Bronchus fibroblast of lung (primary cell): ENCODE measurements around the gene ARIH1. TPM values are rescaled to one million over a fixed set of nuclear protein-coding genes. Genes with fewer than 3 reads are reported as not detected.

Experiments used
- total RNA-seq: library from RNA; depleted of rRNA; stranded (reverse); fragments of >200 nt; gene quantifications from 2 replicates; pipeline ENCODE4 v1.2.3, GENCODE V29; 2015

ARIH1 gene, protein sequence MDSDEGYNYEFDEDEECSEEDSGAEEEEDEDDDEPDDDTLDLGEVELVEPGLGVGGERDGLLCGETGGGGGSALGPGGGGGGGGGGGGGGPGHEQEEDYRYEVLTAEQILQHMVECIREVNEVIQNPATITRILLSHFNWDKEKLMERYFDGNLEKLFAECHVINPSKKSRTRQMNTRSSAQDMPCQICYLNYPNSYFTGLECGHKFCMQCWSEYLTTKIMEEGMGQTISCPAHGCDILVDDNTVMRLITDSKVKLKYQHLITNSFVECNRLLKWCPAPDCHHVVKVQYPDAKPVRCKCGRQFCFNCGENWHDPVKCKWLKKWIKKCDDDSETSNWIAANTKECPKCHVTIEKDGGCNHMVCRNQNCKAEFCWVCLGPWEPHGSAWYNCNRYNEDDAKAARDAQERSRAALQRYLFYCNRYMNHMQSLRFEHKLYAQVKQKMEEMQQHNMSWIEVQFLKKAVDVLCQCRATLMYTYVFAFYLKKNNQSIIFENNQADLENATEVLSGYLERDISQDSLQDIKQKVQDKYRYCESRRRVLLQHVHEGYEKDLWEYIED
- 15.8 and 24.4 TPM in 2 replicates for total RNA-seq

DNA sequence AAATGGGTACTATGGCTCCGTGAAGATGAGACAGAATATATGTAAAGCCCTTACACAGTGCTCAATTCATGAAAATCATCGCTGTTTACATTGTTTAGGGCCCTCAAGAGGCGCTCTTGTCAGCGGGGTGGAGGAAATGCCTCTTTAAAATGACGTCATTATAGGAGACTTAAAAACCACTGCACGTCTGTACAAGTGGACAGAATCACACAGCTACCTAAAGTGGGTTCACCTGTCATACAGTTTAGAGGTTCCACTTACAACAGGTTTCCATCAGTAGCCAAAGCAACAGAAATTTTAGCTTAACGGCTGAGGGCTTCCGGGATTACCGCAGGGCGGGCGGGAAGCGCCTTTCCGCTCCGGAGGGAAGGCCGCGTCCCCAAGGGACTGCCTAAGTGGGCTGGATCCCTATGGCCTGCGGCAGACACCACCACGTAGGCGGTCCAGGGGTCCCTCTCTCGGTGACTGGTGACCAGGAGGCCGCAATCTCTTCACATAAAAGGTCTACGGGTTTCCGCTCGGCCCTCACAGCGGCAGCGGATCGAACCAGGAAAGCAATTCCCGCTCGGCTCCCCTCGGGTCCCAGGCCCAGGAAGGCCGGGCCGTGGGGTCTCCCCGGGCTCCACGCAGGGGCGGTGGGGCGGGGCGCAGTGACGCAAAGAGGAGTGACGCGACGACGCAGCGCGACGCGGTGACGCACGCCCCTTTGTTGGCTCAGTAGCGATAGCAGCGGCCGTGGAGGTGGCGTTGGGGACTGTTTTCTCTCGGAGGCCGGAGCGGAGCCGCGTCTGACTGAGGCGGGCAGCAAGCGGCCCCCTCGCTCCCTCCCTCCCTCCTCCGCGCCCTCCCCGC lies at the start of gene ARIH1:
ARIH1 (plus strand) TSS at position 717 of the 852 bp plus-strand sequence. CDS start 310 bp downstream, outside the sequence.

Other genes with a start within 250 kb of the ARIH1 start
- gene PKM, start 243.1 kb upstream of the ARIH1 start, total RNA-seq: 1,392 and 1,402 TPM in 2 replicates
- 11.8 and 18.0 TPM in 2 replicates for gene PARP6, start 201.8 kb upstream of the ARIH1 start, total RNA-seq
- gene CELF6, start 154.2 kb upstream of the ARIH1 start, total RNA-seq: not detected in 2 replicates
- 62.7 and 65.4 TPM in 2 replicates for gene HEXA, start 98.3 kb upstream of the ARIH1 start, total RNA-seq
- not detected in 2 replicates for gene TMEM202, start 76.0 kb upstream of the ARIH1 start, total RNA-seq
- gene GOLGA6B, start 180.4 kb downstream of the ARIH1 start, total RNA-seq: not detected in 2 replicates
- gene HIGD2B, start 211.9 kb downstream of the ARIH1 start, total RNA-seq: not detected in 2 replicates
- gene BBS4, start 211.9 kb downstream of the ARIH1 start, total RNA-seq: 11.9 and 25.0 TPM in 2 replicates